ENCODE data around the gene KIF6. TPM values are rescaled to one million over a fixed set of nuclear protein-coding genes. Genes with fewer than 3 reads are reported as not detected.

KIF6 gene
- total RNA-seq, 2 experiments from 2014 or later = not detected

GRCh38 chr6:39342692-39343395 is 382.4 kb downstream of the KIF6 start:
- DNase-seq (peak in 1 of 14 experiments; percentile 5), ATAC-seq (ENCODE audit: poor library complexity) (no peak)
- H3K27me3 Mint-ChIP-seq = peaks cover 11% of the 10 kb centered on the region
- H3K36me3 Mint-ChIP-seq (ENCODE audit: low read depth) = no peaks in the 10 kb centered on the region
- Histone ChIP-seq H3K27ac (ENCODE audit: low read depth in 1 of 2, low read length in 2 of 2) (no peak overlapping the region), H3K36me3 (ENCODE audit: insufficient read depth, low read length) (no peaks in the 10 kb centered on the region), H3K4me1 (ENCODE audit: insufficient read depth, low read length) (no peaks in the 10 kb centered on the region), H3K4me3 (ENCODE audit: low read length) (no peak overlapping the region), H3K27me3 (ENCODE audit: control insufficient read depth in 1 of 2, insufficient read depth in 2 of 2, low read length in 2 of 2) (peaks cover 0 to 5% of the 10 kb centered on the region in 2 experiments), H3K9me3 (ENCODE audit: control insufficient read depth in 1 of 2, insufficient read depth in 1 of 2, low read length in 2 of 2) (no peaks in the 10 kb centered on the region)
- H3K4me1 Mint-ChIP-seq (ENCODE audit: low read depth) = no peaks in the 10 kb centered on the region
- H3K9me3 Mint-ChIP-seq = no peaks in the 10 kb centered on the region
- no peak overlapping the region for H3K27ac Mint-ChIP-seq
- intact Hi-C loops (cut with DNase I, micrococcal nuclease) = no loop called here
- TF ChIP-seq CTCF (IDR thresholded peaks at IDR 0.05) = no peak
- no peak overlapping the region for H3K4me3 Mint-ChIP-seq
- ChIA-PET CTCF (no interaction called here), POLR2A (no interaction called here)

GRCh38 chr6:39341937-39342336 is 383.3 kb downstream of the KIF6 start:
- DNase-seq = no peak
- Mint-ChIP-seq H3K36me3 (ENCODE audit: low read depth) (no peaks in the 10 kb centered on the region), H3K4me3 (no peak overlapping the region), H3K9me3 (no peaks in the 10 kb centered on the region), H3K27me3 (peaks cover 16% of the 10 kb centered on the region), H3K27ac (no peak overlapping the region), H3K4me1 (ENCODE audit: low read depth) (no peaks in the 10 kb centered on the region)
- Histone ChIP-seq H3K9me3 (ENCODE audit: control insufficient read depth in 1 of 2, insufficient read depth in 1 of 2, low read length in 2 of 2) (no peaks in the 10 kb centered on the region), H3K4me3 (ENCODE audit: low read length) (no peak overlapping the region), H3K36me3 (ENCODE audit: insufficient read depth, low read length) (no peaks in the 10 kb centered on the region), H3K27me3 (ENCODE audit: control insufficient read depth in 1 of 2, insufficient read depth in 2 of 2, low read length in 2 of 2) (peaks cover 0 to 9% of the 10 kb centered on the region in 2 experiments), H3K27ac (ENCODE audit: low read depth in 1 of 2, low read length in 2 of 2) (no peak overlapping the region), H3K4me1 (ENCODE audit: insufficient read depth, low read length) (no peaks in the 10 kb centered on the region)
- ChIA-PET CTCF (no interaction called here), POLR2A (no interaction called here)
- TF ChIP-seq CTCF (IDR thresholded peaks at IDR 0.05) = no peak
- intact Hi-C loops (cut with DNase I, micrococcal nuclease) = no loop called here
- ATAC-seq (ENCODE audit: poor library complexity) = no peak

- peaks cover 2% of the 10 kb centered on the region for H3K4me1 ChIP-seq (ENCODE audit: insufficient read depth, low read length)
- no peak overlapping the region for H3K4me3 Mint-ChIP-seq
- H3K36me3 ChIP-seq (ENCODE audit: insufficient read depth, low read length) = no peaks in the 10 kb centered on the region
- intact Hi-C loops (cut with DNase I, micrococcal nuclease) = no loop called here
- CTCF ChIA-PET = no interaction called here
- no peak for TF ChIP-seq CTCF (IDR thresholded peaks at IDR 0.05)
- no peaks in the 10 kb centered on the region for H3K36me3 Mint-ChIP-seq (ENCODE audit: low read depth)
- H3K27me3 ChIP-seq (ENCODE audit: control insufficient read depth in 1 of 2, insufficient read depth in 2 of 2, low read length in 2 of 2) = peaks cover 0 to 9% of the 10 kb centered on the region in 2 experiments
- no peak overlapping the region for H3K4me3 ChIP-seq (ENCODE audit: low read length)
- no peak overlapping the region for H3K27ac ChIP-seq (ENCODE audit: low read depth in 1 of 2, low read length in 2 of 2)
- no peaks in the 10 kb centered on the region for H3K9me3 ChIP-seq (ENCODE audit: control insufficient read depth in 1 of 2, insufficient read depth in 1 of 2, low read length in 2 of 2)
- POLR2A ChIA-PET = no interaction called here
- ATAC-seq (ENCODE audit: poor library complexity) = no peak
- H3K4me1 Mint-ChIP-seq (ENCODE audit: low read depth) = peaks cover 2% of the 10 kb centered on the region
- H3K27me3 Mint-ChIP-seq = peaks cover 16% of the 10 kb centered on the region
- H3K9me3 Mint-ChIP-seq = no peaks in the 10 kb centered on the region
- DNase-seq = no peak
- H3K27ac Mint-ChIP-seq = no peak overlapping the region
These were observed 383.9 kb downstream of the KIF6 start for GRCh38 chr6:39341352-39341751.
